Stomach (tissue), 4 donors: ENCODE results near the gene SLC17A3.

Source experiments
- EP300 ChIP-seq: sonication (generic); formaldehyde crosslinking; IDR thresholded peaks from one replicate; pipeline ENCODE4 v1.6.1; 2017; ENCODE audit warnings: antibody characterized with exemption
- POLR2A ChIP-seq, 4 donors: fragments of 450-650 bp; IDR thresholded peaks; one replicate each; pipeline ENCODE4 v1.6.1; 2016; ENCODE audit warnings: antibody characterized with exemption in 4 of 4, control low read depth in 2 of 4, mild to moderate bottlenecking in 1 of 4, moderate library complexity in 1 of 4
- POLR2AphosphoS5 ChIP-seq, 3 donors: sonication (generic); formaldehyde crosslinking; IDR thresholded peaks; one replicate each; pipeline ENCODE4 v1.6.1; 2016; ENCODE audit warnings: antibody characterized with exemption in 3 of 3
- TF ChIP-seq, protein P1 (sequence below), 7 experiments: fragments of 450-650 bp in 4 of 7; fragments of 200-600 bp in 3 of 7; sonication (generic) in 3 of 7; IDR thresholded peaks; one replicate each; pipeline ENCODE4 v1.5.1; 2016 to 2019; ENCODE audit warnings: antibody characterized with exemption in 7 of 7, control low read depth in 2 of 7, mild to moderate bottlenecking in 1 of 7

DNA sequence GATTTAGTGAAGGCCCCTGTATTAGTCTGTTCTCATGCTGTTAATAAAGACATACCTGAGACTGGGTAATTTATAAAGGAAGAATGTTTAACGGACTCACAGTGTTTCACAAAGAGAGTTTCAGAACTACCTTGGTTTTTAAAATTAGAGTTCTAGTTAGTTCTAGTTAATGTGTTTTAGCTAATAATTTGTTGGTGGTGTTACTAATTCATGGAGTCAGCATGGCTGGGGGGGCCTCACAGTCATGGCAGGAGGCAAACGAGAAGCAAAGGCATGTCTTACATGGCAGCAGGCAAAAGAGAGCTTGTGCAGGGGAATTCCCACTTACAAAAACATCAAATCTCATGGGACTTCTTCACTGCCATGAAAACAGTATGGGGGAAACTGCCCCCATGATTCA, 12.0 kb upstream of the SLC17A3 start:
- TF ChIP-seq, protein P1, sequence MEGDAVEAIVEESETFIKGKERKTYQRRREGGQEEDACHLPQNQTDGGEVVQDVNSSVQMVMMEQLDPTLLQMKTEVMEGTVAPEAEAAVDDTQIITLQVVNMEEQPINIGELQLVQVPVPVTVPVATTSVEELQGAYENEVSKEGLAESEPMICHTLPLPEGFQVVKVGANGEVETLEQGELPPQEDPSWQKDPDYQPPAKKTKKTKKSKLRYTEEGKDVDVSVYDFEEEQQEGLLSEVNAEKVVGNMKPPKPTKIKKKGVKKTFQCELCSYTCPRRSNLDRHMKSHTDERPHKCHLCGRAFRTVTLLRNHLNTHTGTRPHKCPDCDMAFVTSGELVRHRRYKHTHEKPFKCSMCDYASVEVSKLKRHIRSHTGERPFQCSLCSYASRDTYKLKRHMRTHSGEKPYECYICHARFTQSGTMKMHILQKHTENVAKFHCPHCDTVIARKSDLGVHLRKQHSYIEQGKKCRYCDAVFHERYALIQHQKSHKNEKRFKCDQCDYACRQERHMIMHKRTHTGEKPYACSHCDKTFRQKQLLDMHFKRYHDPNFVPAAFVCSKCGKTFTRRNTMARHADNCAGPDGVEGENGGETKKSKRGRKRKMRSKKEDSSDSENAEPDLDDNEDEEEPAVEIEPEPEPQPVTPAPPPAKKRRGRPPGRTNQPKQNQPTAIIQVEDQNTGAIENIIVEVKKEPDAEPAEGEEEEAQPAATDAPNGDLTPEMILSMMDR (IDR thresholded peaks at IDR 0.05) = no peak
- TF ChIP-seq POLR2A (IDR thresholded peaks at IDR 0.05) (no peak), EP300 (no peak), POLR2AphosphoS5 (IDR thresholded peaks at IDR 0.05) (no peak)
